K562 (cell line): ENCODE measurements around the gene KBTBD4. TPM values are rescaled to one million over a fixed set of nuclear protein-coding genes. Genes with fewer than 3 reads are reported as not detected.

Source experiments
- CBFA2T3 ChIP-seq: fragments of 450-650 bp; IDR thresholded peaks from 2 replicates; pipeline ENCODE4 v1.6.1; 2017
- KDM4B ChIP-seq, 2 experiments: fragments of 450-650 bp in 1 of 2; sonication (generic) in 1 of 2; IDR thresholded peaks; 2 replicates each; pipeline ENCODE4 v1.6.1; 2016 to 2017; ENCODE audit warnings: borderline replicate concordance in 2 of 2, antibody characterized with exemption in 1 of 2, low read depth in 1 of 2, mild to moderate bottlenecking in 1 of 2
- MAFG ChIP-seq: fragments of 450-650 bp; conservative IDR thresholded peaks from 2 replicates; pipeline ENCODE4 v1.6.1; 2016; ENCODE audit warnings: missing genetic modification characterization, missing compliant biosample characterization
- PHB2 ChIP-seq: fragments of 450-650 bp; IDR thresholded peaks from 2 replicates; pipeline ENCODE4 v1.6.1; 2017; ENCODE audit warnings: low read depth
- SMARCC2 ChIP-seq: fragments of 450-650 bp; IDR thresholded peaks from 2 replicates; pipeline ENCODE4 v1.6.1; 2017; ENCODE audit warnings: antibody characterized with exemption, moderate library complexity, mild to moderate bottlenecking, low read depth
- SP2 ChIP-seq: IDR thresholded peaks from 2 replicates; pipeline ENCODE4 v1.6.1; 2011; ENCODE audit warnings: mild to moderate bottlenecking, low read depth, low read length, moderate library complexity; ENCODE audit not compliant: poor library complexity, severe bottlenecking; ENCODE audit errors: extremely low read depth
- ZKSCAN8 ChIP-seq: fragments of 200-800 bp; sonication (Bioruptor generic); IDR thresholded peaks from 2 replicates; pipeline ENCODE4 v1.6.1; 2016; ENCODE audit warnings: missing genetic modification characterization, missing compliant biosample characterization
- ZNF395 ChIP-seq: fragments of 200-800 bp; sonication (Bioruptor generic); IDR thresholded peaks from 2 replicates; pipeline ENCODE4 v1.6.1; 2017; ENCODE audit warnings: missing genetic modification characterization, missing compliant biosample characterization
- ZNF407 ChIP-seq: fragments of 450-650 bp; IDR thresholded peaks from 2 replicates; pipeline ENCODE4 v1.6.1; 2016; ENCODE audit warnings: low read depth
- ZNF609 ChIP-seq: sonication (generic); formaldehyde crosslinking; IDR thresholded peaks from 2 replicates; pipeline ENCODE4 v1.8.1; 2023; ENCODE audit warnings: missing genetic modification reagents, mild to moderate bottlenecking, borderline replicate concordance
- ZNF644 ChIP-seq: fragments of 200-800 bp; sonication (Bioruptor generic); IDR thresholded peaks from 2 replicates; pipeline ENCODE4 v1.6.1; 2016; ENCODE audit warnings: low read depth, missing genetic modification characterization, missing compliant biosample characterization
- polyA plus RNA-seq, 8 experiments: library from polyadenylated mRNA; depleted of rRNA in 4 of 8; stranded (reverse) in 5 of 8; unstranded in 3 of 8; fragments of >200 nt; fragmentation: Nextera tagmentation in 2 of 8; fragmentation: Illumina TruSeq in 1 of 8; extraction: Ambion mirVana in 2 of 8; extraction: Trizol in 1 of 8; gene quantifications; 2 replicates each; pipeline versions ENCODE4 v1.2.1 to v1.2.3, GENCODE V29; 2011 to 2014; ENCODE audit warnings: inconsistent platforms in 1 of 8, missing spikeins in 1 of 8
- total RNA-seq, 7 experiments: library from RNA; depleted of rRNA in 6 of 7; stranded (reverse); fragments of >200 nt in 6 of 7; fragmentation: Illumina TruSeq in 2 of 7; extraction: Trizol in 2 of 7; gene quantifications; 2 replicates each; pipeline versions ENCODE4 v1.2.1 to v1.2.3, GENCODE V29; 2011 to 2021; ENCODE audit warnings: low replicate concordance in 1 of 7

Gene KBTBD4
- total and polyA plus RNA-seq, 9 of the 15 experiments (the other 6 are each of a cell fraction or from before 2014, with no cell fraction given): 7.0 to 33.9 (median 13.3) TPM

GRCh38 chr11:47583844-47584243 lies 5.1 kb upstream of the KBTBD4 start (continued):
- no peak for TF ChIP-seq ZNF609
- TF ChIP-seq SP2: no peak
- TF ChIP-seq CBFA2T3: no peak
- no peak for TF ChIP-seq ZNF644 (tag)
- TF ChIP-seq SMARCC2: no peak
- no peak for TF ChIP-seq PHB2
- TF ChIP-seq ZNF395: no peak
- no peak for TF ChIP-seq KDM4B (IDR thresholded peaks at IDR 0.05; ENCODE audit: borderline replicate concordance in 2 of 2, low read depth in 1 of 2)
- TF ChIP-seq MAFG (tag): no peak
- TF ChIP-seq ZKSCAN8 (CRISPR knock-in tag): no peak
- TF ChIP-seq ZNF407: no peak
